ENCODE measurements around the gene POMZP3. TPM values are rescaled to one million over a fixed set of nuclear protein-coding genes. Genes with fewer than 3 reads are reported as not detected.
"Not testable (repeated sequence)": the region's sequence is repeated elsewhere in the genome, so short reads cannot be mapped to it uniquely, and the experiment has no call there.

The POMZP3 gene
- polyA plus RNA-seq, 1 experiment, result 4.7 TPM

GRCh38 chr7:76560157-76560556 is 66.9 kb downstream of the POMZP3 start:
- DNase-seq (ENCODE audit: low read depth); H3K36me3 ChIP-seq (ENCODE audit: control insufficient read depth, insufficient read depth, low read length); H3K4me3 ChIP-seq (ENCODE audit: low read depth, low read length); H3K27me3 ChIP-seq (ENCODE audit: control insufficient read depth, insufficient read depth, low read length); POLR2A ChIA-PET; CTCF ChIA-PET: not testable (repeated sequence)

Other genes starting within 250 kb of the POMZP3 start
- 0.71 and 0.92 TPM in 2 replicates for gene SSC4D, start 217.6 kb downstream of the POMZP3 start, polyA plus RNA-seq (2011; rRNA removed)
- gene ZP3, start 202.3 kb downstream of the POMZP3 start, polyA plus RNA-seq (2011; rRNA removed), result 1.6 and 2.5 TPM in 2 replicates
- 2.0 and 3.3 TPM in 2 replicates for gene DTX2, start 165.6 kb downstream of the POMZP3 start, polyA plus RNA-seq (2011; rRNA removed)
- not detected in 2 replicates for gene UPK3B, start 116.7 kb downstream of the POMZP3 start, polyA plus RNA-seq (2011; rRNA removed)
- not detected in 2 replicates for gene SPDYE16, start 84.0 kb downstream of the POMZP3 start, polyA plus RNA-seq (2011; rRNA removed)